H1 (cell line): ENCODE results near the gene COG4. TPM values are rescaled to one million over a fixed set of nuclear protein-coding genes. Genes with fewer than 3 reads are reported as not detected.

Experiments used
- CTCF ChIA-PET: fragments of 300-600 bp; sonication (Branson Sonifier 250); formaldehyde crosslinking; loops from one replicate; lab custom pipeline; 2021; ENCODE audit not compliant: partially characterized antibody; lab: Charles Lee
- POLR2A ChIA-PET: fragments of 300-600 bp; sonication (Branson Sonifier 250); formaldehyde crosslinking; loops from one replicate; lab custom pipeline; 2021; ENCODE audit warnings: inconsistent platforms; ENCODE audit not compliant: partially characterized antibody; lab: Charles Lee
- DNase-seq, 2 experiments: peaks; one replicate each; pipeline versions ENCODE4 v3.0.0 to v3.0.0-alpha.2; 2010 to 2022; ENCODE audit warnings: low spot score in 2 of 2, low read depth in 1 of 2, mixed read lengths in 1 of 2
- FAIRE-seq: peaks from 2 replicates; lab custom pipeline; 2011; peaks lifted over from hg19 to GRCh38; lab: Jason Lieb, UNC
- H2AFZ ChIP-seq: 2 replicates; pipeline ENCODE4 v1.8.1; 2012; ENCODE audit warnings: low read length, inconsistent platforms
- H2AK5ac ChIP-seq: 2 replicates; pipeline ENCODE4 v1.6.1; 2013; ENCODE audit warnings: low read depth, low read length
- H2BK120ac ChIP-seq: replicated peaks from 2 replicates; pipeline ENCODE3; 2013; ENCODE audit warnings: low read depth, low read length, inconsistent platforms
- H2BK12ac ChIP-seq: 2 replicates; pipeline ENCODE4 v1.6.1; 2013; ENCODE audit warnings: low read depth, low read length
- H2BK15ac ChIP-seq: 2 replicates; pipeline ENCODE4 v1.6.1; 2013; ENCODE audit warnings: low read length
- H2BK20ac ChIP-seq: 2 replicates; pipeline ENCODE4 v1.6.1; 2013; ENCODE audit warnings: low read length
- H2BK5ac ChIP-seq: 2 replicates; pipeline ENCODE4 v1.6.1; 2013; ENCODE audit warnings: low read depth, low read length
- H3K14ac ChIP-seq: 2 replicates; pipeline ENCODE4 v1.6.1; 2013; ENCODE audit warnings: inconsistent platforms; ENCODE audit not compliant: insufficient read length
- H3K18ac ChIP-seq: 2 replicates; pipeline ENCODE4 v1.6.1; 2013; ENCODE audit warnings: low read length; ENCODE audit errors: extremely low read depth
- H3K23ac ChIP-seq: 2 replicates; pipeline ENCODE4 v1.6.1; 2013; ENCODE audit warnings: inconsistent platforms; ENCODE audit not compliant: insufficient read length
- H3K23me2 ChIP-seq: 2 replicates; pipeline ENCODE4 v1.6.1; 2013; ENCODE audit warnings: low read depth, low read length
- H3K27ac ChIP-seq: 2 replicates; pipeline ENCODE4 v1.6.1; 2011; ENCODE audit warnings: low read depth, low read length, inconsistent platforms
- H3K27me3 ChIP-seq, 4 experiments: replicated peaks in 1 of 4; 1 replicate in 1 of 4; 2 replicates in 3 of 4; pipeline versions ENCODE4 v1.6.1 to v1.8.1; 2011 to 2013; ENCODE audit warnings: low read length in 3 of 4, mild to moderate bottlenecking in 3 of 4, inconsistent platforms in 2 of 4, mixed read lengths in 2 of 4, moderate library complexity in 1 of 4; ENCODE audit not compliant: control insufficient read depth in 3 of 4, insufficient read depth in 3 of 4; ENCODE audit errors: extremely low read depth in 1 of 4
- H3K36me3 ChIP-seq, 4 experiments: 2 replicates each; pipeline versions ENCODE4 v1.6.1 to v1.8.1; 2011 to 2013; ENCODE audit warnings: mild to moderate bottlenecking in 4 of 4, low read length in 3 of 4, moderate library complexity in 2 of 4, control low read depth in 1 of 4, inconsistent platforms in 1 of 4; ENCODE audit not compliant: insufficient read depth in 4 of 4, control insufficient read depth in 2 of 4
- H3K4ac ChIP-seq: replicated peaks from 2 replicates; pipeline ENCODE3; 2013; ENCODE audit warnings: low read length, low read depth, mixed read lengths, inconsistent platforms; ENCODE audit not compliant: insufficient read length
- H3K4me1 ChIP-seq, 4 experiments: replicated peaks in 1 of 4; 1 replicate in 1 of 4; 2 replicates in 3 of 4; pipeline versions ENCODE4 v1.6.1 to v1.8.1; 2011 to 2013; ENCODE audit warnings: low read length in 3 of 4, inconsistent platforms in 2 of 4, mixed read lengths in 1 of 4; ENCODE audit not compliant: insufficient read depth in 4 of 4, control insufficient read depth in 3 of 4
- H3K4me2 ChIP-seq, 2 experiments: 2 replicates each; pipeline versions ENCODE4 v1.6.1 to v1.8.1; 2011 to 2013; ENCODE audit warnings: low read depth in 2 of 2, low read length in 2 of 2, control low read depth in 1 of 2, inconsistent platforms in 1 of 2, mild to moderate bottlenecking in 1 of 2; ENCODE audit not compliant: insufficient read depth in 1 of 2
- H3K4me3 ChIP-seq, 4 experiments: fragments of 200-600, 300-600 bp in 1 of 4; sonication (generic), shearing (Covaris generic), sonication (Bioruptor Twin) in 1 of 4; 2 replicates each; pipeline versions ENCODE4 v1.5.1 to v1.8.1; 2011 to 2016; ENCODE audit warnings: low read length in 4 of 4, low read depth in 3 of 4, control low read depth in 2 of 4, inconsistent platforms in 2 of 4, mild to moderate bottlenecking in 2 of 4, mixed read lengths in 1 of 4, moderate library complexity in 1 of 4; ENCODE audit not compliant: insufficient read depth in 2 of 4; ENCODE audit errors: extremely low read depth in 1 of 4
- H3K56ac ChIP-seq: replicated peaks from 2 replicates; pipeline ENCODE3; 2013; ENCODE audit warnings: low read depth, mild to moderate bottlenecking, mixed read lengths, low read length, inconsistent platforms; ENCODE audit not compliant: insufficient read length
- H3K79me1 ChIP-seq: 2 replicates; pipeline ENCODE4 v1.6.1; 2013; ENCODE audit warnings: low read depth, low read length, control low read depth
- H3K79me2 ChIP-seq, 2 experiments: 2 replicates each; pipeline versions ENCODE4 v1.6.1 to v1.8.1; 2012 to 2013; ENCODE audit warnings: low read length in 2 of 2, mild to moderate bottlenecking in 2 of 2, inconsistent platforms in 1 of 2; ENCODE audit not compliant: insufficient read depth in 2 of 2, control insufficient read depth in 1 of 2
- H3K9ac ChIP-seq, 4 experiments: replicated peaks in 1 of 4; 1 replicate in 1 of 4; 2 replicates in 3 of 4; pipeline versions ENCODE4 v1.6.1 to v1.8.1; 2011 to 2013; ENCODE audit warnings: low read depth in 3 of 4, low read length in 3 of 4, control low read depth in 2 of 4, mild to moderate bottlenecking in 2 of 4, moderate library complexity in 2 of 4, inconsistent platforms in 1 of 4; ENCODE audit errors: extremely low read depth in 1 of 4
- H3K9me3 ChIP-seq, 2 experiments: 2 replicates each; pipeline versions ENCODE4 v1.6.1 to v1.8.1; 2012 to 2013; ENCODE audit warnings: mild to moderate bottlenecking in 2 of 2, moderate library complexity in 2 of 2, control low read depth in 1 of 2, inconsistent platforms in 1 of 2, low read depth in 1 of 2, low read length in 1 of 2, mixed read lengths in 1 of 2; ENCODE audit not compliant: insufficient read depth in 2 of 2
- H4K20me1 ChIP-seq, 2 experiments: replicated peaks in 1 of 2; 2 replicates each; pipeline versions ENCODE3 to v1.8.1; 2011 to 2013; ENCODE audit warnings: inconsistent platforms in 2 of 2, low read length in 2 of 2, mild to moderate bottlenecking in 1 of 2; ENCODE audit not compliant: insufficient read depth in 2 of 2, control insufficient read depth in 1 of 2
- H4K5ac ChIP-seq: 2 replicates; pipeline ENCODE4 v1.6.1; 2013; ENCODE audit warnings: low read length, low read depth, mixed read lengths, inconsistent platforms; ENCODE audit not compliant: insufficient read length
- H4K8ac ChIP-seq: 2 replicates; pipeline ENCODE4 v1.8.0; 2013; ENCODE audit warnings: mild to moderate bottlenecking, moderate library complexity, low read length, inconsistent platforms; ENCODE audit not compliant: insufficient read depth; ENCODE audit errors: extremely low read depth
- H4K91ac ChIP-seq: replicated peaks from 2 replicates; pipeline ENCODE3; 2013; ENCODE audit warnings: low read length, mixed read lengths, inconsistent platforms; ENCODE audit not compliant: insufficient read length
- FOSL1 ChIP-seq: IDR thresholded peaks from 2 replicates; pipeline ENCODE4 v1.6.1; 2011; ENCODE audit warnings: mild to moderate bottlenecking, low read depth, low read length, moderate library complexity; ENCODE audit not compliant: insufficient read depth
- WGBS, 2 experiments: shearing (Covaris generic) in 1 of 2; methylation state at CpG; one replicate each; pipeline versions ENCODE4 v1.1.6 to v1.1.7; 2013 to 2015; ENCODE audit warnings: low lambda C conversion rate in 2 of 2, mixed read lengths in 2 of 2, inconsistent platforms in 1 of 2, low coverage in 1 of 2, missing lambda C conversion rate in 1 of 2; ENCODE audit not compliant: insufficient replicate concordance in 2 of 2, insufficient coverage in 1 of 2, insufficient read length in 1 of 2; ENCODE audit errors: extremely low coverage in 1 of 2, missing lambda C conversion rate in 1 of 2; 5-methylcytosine and 5-hydroxymethylcytosine counted together
- polyA plus RNA-seq, 7 experiments: library from polyadenylated mRNA; depleted of rRNA in 3 of 7; stranded (reverse) in 5 of 7; unstranded in 2 of 7; fragments of >200 nt in 5 of 7; fragments of 200-250 nt in 2 of 7; gene quantifications; 1 replicate in 5 of 7; 2 replicates in 1 of 7; 4 replicates in 1 of 7; pipeline versions ENCODE4 v1.2.1 to v1.2.3, GENCODE V29; 2011 to 2013; ENCODE audit warnings: missing spikeins in 2 of 7, mixed read lengths in 2 of 7
- total RNA-seq: library from RNA; stranded (reverse); fragmentation: NEBNext Ultra II Directional; extraction: Animal tissue kit (Norgen Biotek cat#: 25700); gene quantifications from 2 replicates; pipeline ENCODE4 v1.2.1, GENCODE V29; 2021

The COG4 gene
- total and polyA plus RNA-seq, 2 of the 8 experiments (the other 6 are each of a cell fraction or from before 2014, with no cell fraction given), result 46.1 to 50.2 TPM

DNA sequence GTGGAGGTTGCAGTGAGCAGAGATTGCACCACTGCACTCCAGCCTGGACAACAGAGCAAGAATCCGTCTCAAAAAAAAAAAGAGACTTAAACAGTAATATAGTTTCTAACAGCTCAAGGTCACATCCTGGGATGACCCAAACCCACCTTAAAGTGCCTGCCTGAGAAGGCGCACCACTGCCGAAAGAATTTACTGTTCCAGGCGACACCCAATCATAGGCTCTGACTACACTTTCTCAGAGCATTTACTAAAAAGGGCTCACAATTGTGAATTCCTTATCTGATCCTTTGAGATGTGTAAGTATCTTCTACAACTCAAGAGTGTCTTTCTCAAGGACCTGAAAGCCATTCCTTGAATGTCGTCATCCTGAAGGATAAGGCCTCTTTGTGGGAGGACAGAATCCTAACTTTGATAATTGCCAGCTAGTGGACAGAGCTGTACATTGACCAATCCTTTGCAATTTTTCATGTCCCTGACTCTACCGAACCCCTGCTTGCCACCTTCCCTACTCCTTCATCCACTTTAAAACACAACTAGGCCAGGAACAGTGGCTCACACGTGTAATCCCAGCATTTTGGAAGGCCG is 81.9 kb downstream of the COG4 start:
- WGBS, 2 experiments, result 87% methylated on average over 8 of the region's 8 CpGs; no CpG with 5 or more reads in 1 of the 2 experiments
- Histone ChIP-seq H3K4me1 (peaks cover 4 to 22% (median 14%) of the 10 kb centered on the region in 4 experiments), H3K27me3 (no peaks in the 10 kb centered on the region), H3K79me2 (peaks cover 0 to 19% of the 10 kb centered on the region in 2 experiments; a peak in 2 of 4 replicates), H3K4me3 (no peak overlapping the region), H3K79me1 (0 out of 2 replicates have a peak, but pooled peaks cover 7% of the 10 kb centered on the region), H4K20me1 (no peaks in the 10 kb centered on the region), H4K91ac (no peak overlapping the region), H3K4ac (no peak overlapping the region), H3K36me3 (no peaks in the 10 kb centered on the region), H3K9me3 (no peaks in the 10 kb centered on the region), H3K4me2 (no peak overlapping the region), H2BK20ac (no peak overlapping the region), H4K8ac (no peak overlapping the region), H4K5ac (no peak overlapping the region), H3K18ac (no peak overlapping the region), H2AFZ (no peak overlapping the region), H2BK120ac (no peak overlapping the region), H3K9ac (no peak overlapping the region), H2BK15ac (no peak overlapping the region), H3K27ac (no peak overlapping the region), H3K56ac (no peak overlapping the region), H2AK5ac (no peak overlapping the region), H3K14ac (no peak overlapping the region), H2BK5ac (no peak overlapping the region), H2BK12ac (no peak overlapping the region), H3K23me2 (peaks cover 11% of the 10 kb centered on the region), H3K23ac (no peak overlapping the region)
- DNase-seq (no peak), FAIRE-seq (no peak)
- ChIA-PET POLR2A (interaction anchor here (0.6 to 3.6 kb wide), 3 partner anchors 12 to 914 kb away, joined by 3 to 18 read pairs (median 17); partner anchors contain the start of gene FCSK), CTCF (interaction anchor here (0.5 to 2.6 kb wide), 8 partner anchors 8 to 581 kb away, joined by 3 to 10 read pairs (median 3); no protein-coding TSS in a partner anchor)
- TF ChIP-seq FOSL1, result no peak
